ENCODE data around the gene KIF26B.

DNA sequence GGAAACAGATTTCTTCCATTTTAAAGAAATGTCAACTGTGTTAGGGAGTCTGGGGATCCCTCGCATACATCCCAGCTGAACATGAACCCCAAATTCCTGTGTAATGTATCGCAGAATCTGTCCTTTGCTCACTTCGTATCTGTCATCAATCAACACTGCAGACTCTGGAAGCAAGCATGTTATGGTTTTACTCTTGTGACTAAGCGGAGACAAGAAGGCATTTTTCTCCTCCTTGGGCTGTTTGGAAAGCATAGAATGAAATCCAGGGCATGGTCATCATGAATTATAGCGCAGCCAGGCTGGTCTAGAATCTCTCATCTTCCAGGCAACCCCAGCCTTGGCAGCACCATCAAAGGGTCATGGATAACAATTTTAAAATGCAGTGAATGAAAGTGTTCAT is 290.2 kb downstream of the KIF26B start:
- TF ChIP-seq, protein P1, sequence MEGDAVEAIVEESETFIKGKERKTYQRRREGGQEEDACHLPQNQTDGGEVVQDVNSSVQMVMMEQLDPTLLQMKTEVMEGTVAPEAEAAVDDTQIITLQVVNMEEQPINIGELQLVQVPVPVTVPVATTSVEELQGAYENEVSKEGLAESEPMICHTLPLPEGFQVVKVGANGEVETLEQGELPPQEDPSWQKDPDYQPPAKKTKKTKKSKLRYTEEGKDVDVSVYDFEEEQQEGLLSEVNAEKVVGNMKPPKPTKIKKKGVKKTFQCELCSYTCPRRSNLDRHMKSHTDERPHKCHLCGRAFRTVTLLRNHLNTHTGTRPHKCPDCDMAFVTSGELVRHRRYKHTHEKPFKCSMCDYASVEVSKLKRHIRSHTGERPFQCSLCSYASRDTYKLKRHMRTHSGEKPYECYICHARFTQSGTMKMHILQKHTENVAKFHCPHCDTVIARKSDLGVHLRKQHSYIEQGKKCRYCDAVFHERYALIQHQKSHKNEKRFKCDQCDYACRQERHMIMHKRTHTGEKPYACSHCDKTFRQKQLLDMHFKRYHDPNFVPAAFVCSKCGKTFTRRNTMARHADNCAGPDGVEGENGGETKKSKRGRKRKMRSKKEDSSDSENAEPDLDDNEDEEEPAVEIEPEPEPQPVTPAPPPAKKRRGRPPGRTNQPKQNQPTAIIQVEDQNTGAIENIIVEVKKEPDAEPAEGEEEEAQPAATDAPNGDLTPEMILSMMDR (IDR thresholded peaks at IDR 0.05) = no peak
- TF ChIP-seq POLR2A (IDR thresholded peaks at IDR 0.05) = no peak

Measured in suprapubic skin (tissue), 3 donors.